Nephron progenitor cell (in vitro differentiated cells): Measurements from ENCODE around the gene LRRC55.
A peak's percentile ranks its signal among the peaks of the same experiment; 100 is the strongest.

Source experiments
- DNase-seq: peaks from one replicate; pipeline ENCODE4 v3.0.0; 2021
- H3K27ac Mint-ChIP-seq: 2 replicates; pipeline ENCODE4 v1.8.0; 2021; ENCODE audit warnings: mild to moderate bottlenecking, moderate library complexity, mixed read lengths
- H3K27me3 Mint-ChIP-seq: 2 replicates; pipeline ENCODE4 v1.8.0; 2021; ENCODE audit warnings: mild to moderate bottlenecking, low read depth, mixed read lengths; ENCODE audit not compliant: poor library complexity
- H3K36me3 Mint-ChIP-seq: 2 replicates; pipeline ENCODE4 v1.8.0; 2021; ENCODE audit warnings: low read depth, mixed read lengths
- H3K4me1 Mint-ChIP-seq: 2 replicates; pipeline ENCODE4 v1.8.0; 2021; ENCODE audit warnings: mixed read lengths
- H3K4me3 Mint-ChIP-seq: 2 replicates; pipeline ENCODE4 v1.8.0; 2021; ENCODE audit warnings: mild to moderate bottlenecking, moderate library complexity, mixed read lengths
- H3K9me3 Mint-ChIP-seq: 2 replicates; pipeline ENCODE4 v1.8.0; 2021; ENCODE audit warnings: mild to moderate bottlenecking, moderate library complexity, mixed read lengths
- CTCF ChIP-seq: fragments of 200-600 bp; sonication (generic); IDR thresholded peaks from 2 replicates; pipeline ENCODE4 v1.5.0; 2021; ENCODE audit warnings: antibody characterized with exemption

Gene LRRC55

GRCh38 chr11:57237204-57237681 lies 55.5 kb downstream of the LRRC55 start, which contains the start of gene APLNR:
TSS of gene APLNR (minus strand) at chr11:57237250. CDS start at chr11:57237004, 246 bp downstream.
- Mint-ChIP-seq H3K4me1 (peaks cover 97% of the 10 kb centered on the region), H3K36me3 (no peaks in the 10 kb centered on the region), H3K27ac (peak within 1 kb of the TSS; percentile 49), H3K4me3 (peak within 1 kb of the TSS; percentile 76), H3K27me3 (peaks cover 3% of the 10 kb centered on the region), H3K9me3 (no peaks in the 10 kb centered on the region)
- TF ChIP-seq CTCF, result no peak
- peak; percentile 32 for DNase-seq

- H3K4me1 Mint-ChIP-seq, result peaks cover 90% of the 10 kb centered on the region
- no peak for DNase-seq
- no peak for TF ChIP-seq CTCF
- no peaks in the 10 kb centered on the region for H3K9me3 Mint-ChIP-seq
- no peak overlapping the region for H3K4me3 Mint-ChIP-seq
- H3K27me3 Mint-ChIP-seq, result peaks cover 3% of the 10 kb centered on the region
- no peaks in the 10 kb centered on the region for H3K36me3 Mint-ChIP-seq
- H3K27ac Mint-ChIP-seq, result no peak overlapping the region
Measured at GRCh38 chr11:57239348-57239747, 57.6 kb downstream of the LRRC55 start.

GRCh38 chr11:57240007-57240406 lies 58.3 kb downstream of the LRRC55 start:
- Mint-ChIP-seq H3K36me3 (no peaks in the 10 kb centered on the region), H3K4me3 (no peak overlapping the region), H3K9me3 (no peaks in the 10 kb centered on the region), H3K27me3 (peaks cover 3% of the 10 kb centered on the region), H3K4me1 (peaks cover 89% of the 10 kb centered on the region), H3K27ac (no peak overlapping the region)
- TF ChIP-seq CTCF, result no peak
- no peak for DNase-seq

- peak; percentile 31 for DNase-seq
- no peak for TF ChIP-seq CTCF
- peaks cover 81% of the 10 kb centered on the region for H3K4me1 Mint-ChIP-seq
- H3K27ac Mint-ChIP-seq, result peak overlapping the region; percentile 93
- no peaks in the 10 kb centered on the region for H3K9me3 Mint-ChIP-seq
- no peaks in the 10 kb centered on the region for H3K36me3 Mint-ChIP-seq
- peak overlapping the region; percentile 33 for H3K4me3 Mint-ChIP-seq
- H3K27me3 Mint-ChIP-seq, result peaks cover 3% of the 10 kb centered on the region
Measured at GRCh38 chr11:57240757-57241156, 59.0 kb downstream of the LRRC55 start.
